Peyer's patch (tissue), 4 donors: ENCODE data around the gene CTDSPL. TPM values are rescaled to one million over a fixed set of nuclear protein-coding genes. Genes with fewer than 3 reads are reported as not detected.

Experiments used
- DNase-seq, 3 donors: peaks; one replicate each; pipeline ENCODE4 v3.0.0-alpha.2; 2017 to 2019
- H3K27ac ChIP-seq, 4 donors: fragments of 200-600 bp; sonication (generic); one replicate each; pipeline ENCODE4 v1.5.1; 2016 to 2019
- H3K27me3 ChIP-seq, 2 donors: fragments of 200-600 bp; sonication (generic); one replicate each; pipeline ENCODE4 v1.5.1; 2019
- H3K36me3 ChIP-seq, 3 donors: fragments of 200-600 bp; sonication (generic); one replicate each; pipeline ENCODE4 v1.5.1; 2016 to 2019
- H3K4me1 ChIP-seq, 4 donors: fragments of 200-600 bp; sonication (generic); one replicate each; pipeline ENCODE4 v1.5.1; 2016 to 2019
- H3K4me3 ChIP-seq, 4 donors: fragments of 200-600 bp; sonication (generic); 1 replicate in 3 of 4; 2 replicates in 1 of 4; pipeline ENCODE4 v1.5.1; 2016 to 2019; ENCODE audit warnings: mild to moderate bottlenecking in 1 of 4
- H3K9me3 ChIP-seq, 4 donors: fragments of 200-600 bp; sonication (generic); one replicate each; pipeline ENCODE4 v1.5.1; 2016 to 2019; ENCODE audit warnings: mild to moderate bottlenecking in 1 of 4
- CTCF ChIP-seq, 6 experiments: fragments of 450-650 bp in 4 of 6; fragments of 200-600 bp in 2 of 6; sonication (generic) in 1 of 6; IDR thresholded peaks; one replicate each; pipeline ENCODE4 v1.5.1; 2017 to 2019; ENCODE audit warnings: antibody characterized with exemption in 6 of 6, mild to moderate bottlenecking in 3 of 6, moderate library complexity in 1 of 6
- POLR2A ChIP-seq, 2 donors: fragments of 450-650 bp; IDR thresholded peaks; one replicate each; pipeline ENCODE4 v1.5.1; 2017; ENCODE audit warnings: antibody characterized with exemption in 2 of 2, mild to moderate bottlenecking in 2 of 2, moderate library complexity in 2 of 2
- total RNA-seq, 4 donors: library from RNA; depleted of rRNA; stranded (reverse); fragments of >200 nt; gene quantifications; one replicate each; pipeline ENCODE4 v1.1.0, GENCODE V29; 2016

Gene CTDSPL
- total RNA-seq, 4 donors from 2014 or later = 36.3 to 42.3 (median 38.4) TPM

GRCh38 chr3:37891227-37891626 lies 29.5 kb downstream of the CTDSPL start:
- TF ChIP-seq CTCF (IDR thresholded peaks at IDR 0.05) = no peak
- no peak for TF ChIP-seq POLR2A (IDR thresholded peaks at IDR 0.05)
- H3K27me3 ChIP-seq = no peaks in the 10 kb centered on the region
- no peaks in the 10 kb centered on the region for H3K9me3 ChIP-seq
- peaks cover 0 to 10% (median 0%) of the 10 kb centered on the region in 4 donors for H3K4me1 ChIP-seq
- H3K36me3 ChIP-seq = no peaks in the 10 kb centered on the region
- no peak for DNase-seq
- peak overlapping the region in 1 of 4 donors; percentile 8 for H3K27ac ChIP-seq
- H3K4me3 ChIP-seq = no peak overlapping the region

- Histone ChIP-seq H3K9me3 (no peaks in the 10 kb centered on the region), H3K4me1 (peaks cover 0 to 10% (median 0%) of the 10 kb centered on the region in 4 donors), H3K27me3 (no peaks in the 10 kb centered on the region), H3K36me3 (no peaks in the 10 kb centered on the region), H3K4me3 (no peak overlapping the region), H3K27ac (peak overlapping the region in 2 of 4 donors; percentile 0 to 27)
- peak in 1 of 3 donors; percentile 67 for DNase-seq
- TF ChIP-seq POLR2A (IDR thresholded peaks at IDR 0.05) (no peak), CTCF (IDR thresholded peaks at IDR 0.05) (no peak)
Measured at GRCh38 chr3:37892927-37893600, 31.4 kb downstream of the CTDSPL start.

GRCh38 chr3:37896827-37897226 lies 35.1 kb downstream of the CTDSPL start:
- DNase-seq = no peak
- H3K27ac ChIP-seq = no peak overlapping the region
- peaks cover 0 to 10% (median 0%) of the 10 kb centered on the region in 4 donors for H3K4me1 ChIP-seq

GRCh38 chr3:37897763-37898162 lies 36.1 kb downstream of the CTDSPL start:
- no peaks in the 10 kb centered on the region for H3K27me3 ChIP-seq
- no peak overlapping the region for H3K27ac ChIP-seq
- H3K36me3 ChIP-seq = no peaks in the 10 kb centered on the region
- H3K9me3 ChIP-seq = no peaks in the 10 kb centered on the region
- no peak overlapping the region for H3K4me3 ChIP-seq
- no peak for DNase-seq
- H3K4me1 ChIP-seq = peaks cover 0 to 7% (median 0%) of the 10 kb centered on the region in 4 donors
- TF ChIP-seq CTCF (IDR thresholded peaks at IDR 0.05) (no peak), POLR2A (IDR thresholded peaks at IDR 0.05) (no peak)

More at GRCh38 chr3:37896827-37897226, 35.1 kb downstream of the CTDSPL start:
- TF ChIP-seq CTCF (IDR thresholded peaks at IDR 0.05) (no peak), POLR2A (IDR thresholded peaks at IDR 0.05) (no peak)
- Histone ChIP-seq H3K27me3 (no peaks in the 10 kb centered on the region), H3K9me3 (no peaks in the 10 kb centered on the region), H3K36me3 (no peaks in the 10 kb centered on the region), H3K4me3 (no peak overlapping the region)

- Histone ChIP-seq H3K4me1 (peaks cover 0 to 4% (median 0%) of the 10 kb centered on the region in 4 donors), H3K9me3 (no peaks in the 10 kb centered on the region), H3K27me3 (no peaks in the 10 kb centered on the region), H3K4me3 (no peak overlapping the region), H3K27ac (no peak overlapping the region), H3K36me3 (no peaks in the 10 kb centered on the region)
- no peak for DNase-seq
- TF ChIP-seq CTCF (IDR thresholded peaks at IDR 0.05) = no peak
- TF ChIP-seq POLR2A (IDR thresholded peaks at IDR 0.05) = no peak
Measured at GRCh38 chr3:37898424-37898823, 36.7 kb downstream of the CTDSPL start.
